ENCODE measurements around the gene MED26.

The MED26 gene

DNA sequence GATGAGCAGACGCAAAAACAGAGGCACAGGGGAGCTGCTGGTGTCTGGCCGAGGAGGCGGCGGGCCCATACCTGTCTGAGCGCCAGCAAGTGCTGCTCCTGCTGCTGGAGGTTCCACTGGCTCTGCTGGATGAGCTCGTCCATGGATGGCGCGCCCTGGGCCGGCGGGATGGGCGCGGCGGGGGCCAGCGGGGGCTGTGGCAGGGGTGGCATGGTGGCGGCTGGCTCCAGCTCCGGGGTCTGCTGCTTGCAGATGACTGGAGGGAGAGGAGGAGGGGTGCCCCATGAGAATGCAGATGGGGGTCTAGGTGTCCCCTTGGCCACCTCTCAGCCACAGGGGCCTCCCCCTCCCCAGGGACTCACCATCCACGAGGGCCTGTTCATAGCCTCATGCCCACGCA is 92.6 kb downstream of the MED26 start:
- no peak for DNase-seq

GRCh38 chr19:16532440-16533234 is 95.4 kb downstream of the MED26 start:
- DNase-seq, result no peak

- no peak for DNase-seq
These were observed 96.7 kb downstream of the MED26 start for GRCh38 chr19:16531380-16531669.

GRCh38 chr19:16530540-16531379 is 97.2 kb downstream of the MED26 start:
- DNase-seq, result no peak

DNA sequence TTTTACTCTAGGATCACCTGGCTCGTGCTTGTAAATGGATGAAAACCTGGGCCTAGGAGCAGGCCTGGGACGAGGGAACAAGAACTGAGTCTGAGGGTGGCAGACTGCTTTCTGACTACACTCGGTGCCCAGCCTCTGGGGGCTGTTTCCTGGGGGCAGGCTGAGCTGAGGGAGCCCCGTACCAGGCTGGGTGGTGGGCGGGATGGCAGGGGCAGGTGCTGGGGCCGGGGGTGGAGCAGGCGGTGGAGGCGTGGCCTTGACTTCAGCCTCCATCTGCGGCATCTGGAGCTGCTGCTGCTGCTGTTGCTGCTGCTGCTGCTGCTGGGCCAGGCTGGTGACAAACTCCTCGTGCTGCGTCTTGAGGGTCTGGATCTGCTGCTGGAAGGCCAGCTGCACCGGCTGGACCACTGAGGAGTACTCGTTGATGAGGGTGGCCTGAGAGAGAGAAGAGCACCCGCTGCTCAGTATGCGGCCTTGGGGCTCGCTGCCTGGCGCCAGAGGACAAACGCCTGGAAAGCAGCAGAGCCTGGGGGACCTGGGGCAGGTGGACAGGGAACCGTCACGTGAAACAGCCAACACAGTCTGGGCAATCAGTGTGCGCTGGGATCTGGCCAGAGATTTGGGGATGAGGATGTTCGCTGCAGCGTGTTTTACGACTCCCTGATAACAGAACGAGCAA is 98.4 kb downstream of the MED26 start:
- no peak for DNase-seq

DNA sequence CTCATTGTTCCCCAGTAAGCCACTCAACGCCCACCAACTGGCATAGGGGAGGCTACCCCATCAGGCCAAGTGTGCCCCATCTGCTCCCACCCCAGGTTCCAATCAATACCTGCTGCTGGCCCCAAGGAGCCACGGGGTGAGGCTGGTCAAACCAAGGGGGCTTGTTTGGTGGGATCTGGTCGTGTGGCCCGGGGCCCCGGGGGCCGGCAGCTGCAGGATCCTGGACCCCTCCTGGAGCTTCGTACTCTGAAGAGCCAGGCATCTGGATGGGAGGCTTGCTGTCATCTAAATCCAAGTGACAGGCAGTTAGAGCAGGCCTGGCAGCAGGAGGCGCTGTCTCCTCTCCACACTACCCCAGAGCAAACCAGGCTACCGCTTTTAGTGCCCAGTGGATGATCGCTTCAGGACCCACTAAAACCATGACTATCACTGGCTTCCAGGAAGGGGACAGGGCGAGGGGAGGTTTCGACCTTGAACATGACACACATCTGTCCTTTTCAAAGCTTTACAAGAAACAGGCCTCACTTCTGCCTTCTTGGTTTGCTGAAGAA is 100.0 kb downstream of the MED26 start:
- peak; percentile 58 to 66 for DNase-seq

GRCh38 chr19:16527334-16527935 is 100.6 kb downstream of the MED26 start:
- DNase-seq, result no peak

- no peak for DNase-seq
These were observed 102.1 kb downstream of the MED26 start for GRCh38 chr19:16525751-16526481.

DNA sequence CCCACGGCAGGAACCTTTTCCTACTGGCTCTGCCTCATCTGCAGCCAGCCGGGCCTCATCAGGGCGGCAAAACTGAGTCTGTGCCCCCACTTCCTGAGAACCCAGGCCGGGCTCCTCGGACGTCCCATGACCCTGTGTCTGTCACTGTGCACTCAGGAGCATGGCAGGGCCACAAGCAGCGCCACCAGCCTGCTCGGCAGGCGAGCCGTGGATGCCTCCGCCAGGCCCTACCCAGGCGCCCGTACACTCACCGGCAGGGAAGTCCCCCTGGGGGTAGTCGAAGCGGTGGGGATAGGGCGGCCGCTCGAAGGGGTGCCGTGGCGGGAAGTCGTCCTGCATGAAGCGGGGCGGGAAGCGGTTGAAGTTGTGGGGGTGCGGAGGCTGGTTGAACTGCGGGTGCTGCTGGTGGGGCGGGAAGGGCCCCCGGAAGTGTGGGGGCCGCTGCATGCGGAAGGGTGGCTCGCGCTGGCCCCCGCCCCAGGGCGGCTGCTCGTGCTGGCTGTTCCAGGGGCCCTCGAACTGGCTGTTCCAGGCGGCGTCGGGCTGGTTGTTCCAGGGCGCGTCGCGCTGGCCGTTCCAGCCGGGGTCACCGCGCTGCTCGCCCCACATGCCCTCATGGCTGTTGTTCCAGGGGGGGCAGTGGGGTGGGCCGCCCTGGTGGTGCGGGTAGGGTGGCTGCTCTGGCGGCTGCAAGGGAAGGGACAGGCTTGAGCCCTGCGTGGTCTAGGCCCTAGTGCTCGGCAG is 102.8 kb downstream of the MED26 start:
- DNase-seq, result no peak

Data from activated CD4-positive, alpha-beta T cell treated with anti-CD3 and anti-CD28 coated beads, Interleukin-2, amount 50 U/mL, for 48 hours (primary cell).